HG03342 (cell line): ENCODE measurements around the gene NTF4.
"Not testable (repeated sequence)": the region's sequence is repeated elsewhere in the genome, so short reads cannot be mapped to it uniquely, and the experiment has no call there.

Experiments used
- ATAC-seq: cut with Tn5 transposase; IDR thresholded peaks from one replicate; pipeline ENCODE4 v1.9.1; 2021; ENCODE audit warnings: mild to moderate bottlenecking, moderate library complexity; ENCODE audit not compliant: unreplicated experiment

The NTF4 gene

DNA sequence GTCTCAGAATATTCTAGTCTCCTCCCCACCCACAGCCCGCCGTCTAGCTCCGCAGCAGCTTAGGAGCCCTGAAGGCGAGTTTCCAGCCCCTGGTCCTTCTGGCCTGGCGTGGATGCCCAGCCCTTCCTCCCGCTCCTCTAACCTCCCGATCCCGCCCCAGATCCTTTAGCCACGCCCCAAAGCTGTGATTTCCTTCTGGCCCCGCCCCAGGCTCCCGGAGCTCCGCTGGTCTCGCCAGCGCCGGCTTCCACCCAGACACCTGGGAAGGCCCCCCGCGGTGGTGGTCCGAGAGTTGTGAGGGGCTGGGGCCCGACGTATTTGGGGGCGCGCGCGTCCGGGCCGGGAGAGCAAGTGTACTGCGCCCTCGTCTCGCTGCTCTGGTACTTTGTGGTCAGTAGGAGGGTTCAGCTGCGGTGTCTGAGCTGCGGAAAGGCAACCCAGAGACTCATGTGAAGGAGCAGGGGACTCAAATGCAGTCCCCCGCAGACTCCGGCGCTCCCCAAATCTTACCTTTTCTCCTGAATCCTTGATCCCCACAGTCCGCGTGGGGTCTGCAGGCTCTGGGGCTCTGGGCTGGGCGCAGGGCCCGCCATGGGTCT is 6.9 kb downstream of the NTF4 start, which contains the start of gene CGB7:
Gene CGB7, minus strand, starts transcription at position 114 of the 599 bp plus-strand sequence. CDS start 2,374 bp downstream, outside the sequence.
- no peak for ATAC-seq

DNA sequence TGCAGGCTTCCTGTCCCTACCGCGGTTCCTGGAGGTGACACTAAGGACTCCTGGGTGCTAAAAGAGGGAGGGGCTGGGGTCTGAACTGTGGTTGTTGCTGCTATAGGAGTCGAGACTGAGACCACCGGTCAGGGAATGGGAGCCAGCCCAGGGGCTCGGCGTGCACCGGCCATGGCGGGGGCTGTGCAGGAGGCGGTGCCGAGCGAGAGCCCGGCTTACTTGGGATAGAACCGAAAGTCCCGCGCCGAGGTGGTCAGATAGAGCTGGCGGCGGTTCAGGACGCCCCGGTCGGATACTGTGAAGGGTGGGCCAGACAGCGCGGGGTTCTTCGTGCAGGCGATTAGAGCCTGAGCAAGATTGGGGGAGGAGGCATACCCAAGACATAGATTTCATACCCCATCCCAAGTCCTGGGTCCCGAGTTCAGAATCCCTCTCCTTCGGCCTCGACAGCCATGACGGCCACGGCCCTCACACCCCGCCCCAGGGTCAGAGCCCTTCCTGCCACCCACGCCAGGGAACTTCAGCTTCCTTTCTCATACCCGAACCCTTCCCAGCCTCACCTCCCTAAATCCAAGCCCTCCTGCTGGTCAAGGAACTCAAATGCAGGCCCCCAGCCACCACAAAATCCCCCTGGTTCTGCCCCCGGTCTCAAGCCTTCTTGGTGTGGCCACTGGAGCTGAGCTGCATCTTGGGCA is 7.6 kb downstream of the NTF4 start:
- ATAC-seq = not testable (repeated sequence)

DNA sequence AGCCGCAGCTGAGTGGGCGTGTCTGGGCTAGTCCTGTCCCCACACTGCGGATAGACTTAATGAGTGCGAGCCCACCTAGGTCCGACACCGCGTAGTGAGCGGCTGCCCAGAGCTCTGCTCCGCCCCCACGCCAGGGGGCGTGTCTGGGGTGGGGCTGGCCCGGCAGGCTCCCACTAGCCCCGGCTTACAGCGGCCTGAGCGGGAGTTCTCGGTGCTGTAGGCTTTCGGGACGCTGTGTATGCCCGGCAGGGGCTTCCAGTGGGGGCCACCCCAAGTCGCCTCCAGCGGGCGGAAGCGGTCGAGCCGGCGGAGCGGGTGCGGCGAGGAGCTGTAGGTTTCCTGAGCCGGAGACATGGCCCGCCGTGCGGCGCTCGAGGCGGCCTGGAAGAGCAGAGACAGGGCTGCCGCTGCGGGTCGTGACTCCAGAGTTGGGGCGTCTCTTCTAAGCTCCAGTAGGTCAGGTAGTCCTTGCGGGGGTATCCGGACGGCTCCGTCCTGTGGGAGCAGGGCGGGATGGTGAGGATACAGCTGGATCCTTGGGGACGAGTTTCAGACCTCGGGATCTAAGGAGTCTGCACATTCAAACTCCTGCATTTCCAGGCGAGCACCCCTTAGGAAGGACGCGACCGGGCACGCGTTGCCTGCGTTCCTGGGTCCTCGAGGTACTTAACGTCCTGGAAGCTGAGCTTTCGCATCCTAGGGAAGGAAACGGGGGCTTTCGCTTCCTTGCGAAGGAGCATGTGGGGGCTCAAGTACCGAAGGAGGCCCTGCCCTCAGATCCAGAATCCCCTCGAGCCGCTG is 8.3 kb downstream of the NTF4 start:
- ATAC-seq = no peak

DNA sequence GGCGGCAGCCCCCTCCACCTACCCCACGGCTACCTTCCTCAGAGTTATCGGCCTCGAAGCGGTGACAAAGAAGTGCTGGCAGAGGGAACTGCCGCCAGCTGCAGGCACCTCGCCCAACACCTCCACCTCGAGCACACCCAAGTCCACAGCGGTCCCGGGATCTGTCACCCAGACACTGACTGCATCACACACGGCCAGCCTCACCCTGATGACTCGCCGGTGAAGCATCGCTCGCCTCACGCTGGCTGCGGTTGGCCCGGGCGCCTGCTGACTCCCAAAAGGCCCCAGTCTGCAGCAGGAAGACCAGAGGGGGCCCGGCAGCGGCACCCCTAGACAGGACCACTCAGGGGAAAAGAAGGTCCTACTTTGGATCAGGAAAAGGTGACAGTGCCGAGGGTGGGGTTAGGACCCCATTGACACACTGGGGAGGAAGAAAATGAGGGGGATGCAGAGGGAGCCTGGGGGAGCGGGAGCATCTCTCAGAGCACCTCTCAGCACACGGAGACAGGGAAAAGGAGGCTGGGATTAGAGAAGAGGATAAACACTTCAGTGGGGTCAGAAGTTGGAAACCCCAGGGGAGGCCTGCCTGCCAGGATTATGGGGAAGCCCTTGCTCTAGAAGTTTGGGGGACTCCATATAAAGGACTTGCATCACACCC is 14.1 kb downstream of the NTF4 start:
- ATAC-seq = not testable (repeated sequence)

DNA sequence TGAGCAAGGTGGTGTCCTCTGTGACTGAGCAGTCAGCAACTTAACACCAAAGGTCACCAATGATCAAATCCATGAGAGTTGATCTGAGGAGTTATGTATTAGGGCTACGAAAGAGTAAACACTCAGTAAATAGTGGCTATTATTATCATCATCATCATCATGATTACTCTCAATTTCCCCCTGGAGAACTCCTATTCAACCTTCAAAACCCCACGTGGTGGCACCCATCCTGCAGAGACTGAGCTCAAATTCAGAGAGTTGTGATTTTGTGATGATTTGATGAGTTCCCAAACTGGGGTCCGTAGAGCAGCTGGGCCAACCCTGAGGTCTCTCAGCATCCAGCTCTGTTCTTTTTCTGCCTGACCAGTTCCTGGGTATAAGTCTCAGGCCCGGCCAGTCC is 14.8 kb downstream of the NTF4 start:
- ATAC-seq = not testable (repeated sequence)

DNA sequence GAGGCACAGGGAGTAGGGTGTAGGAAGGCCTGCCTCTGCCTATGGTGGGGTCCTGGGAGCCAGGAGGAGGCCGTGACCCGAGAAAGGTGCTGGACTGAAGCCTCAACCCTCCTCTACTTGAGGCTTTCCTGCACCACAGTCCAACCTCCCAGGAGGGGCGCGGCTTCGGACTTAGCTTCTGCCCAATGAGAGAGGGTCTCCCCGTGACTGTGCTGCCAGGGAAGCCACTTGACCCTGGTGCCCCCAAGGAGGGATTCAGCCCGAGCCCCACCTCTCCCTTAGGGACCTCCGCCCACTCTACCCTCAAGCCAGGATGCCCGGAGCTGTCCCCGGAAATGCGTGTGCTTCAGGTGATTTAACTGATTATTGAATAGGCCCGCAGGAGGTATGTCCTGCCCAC is 15.6 kb downstream of the NTF4 start, which contains the start of gene CGB8:
Gene CGB8, minus strand, starts transcription at position 101 of the 400 bp plus-strand sequence. CDS start 372 bp downstream, outside the sequence.
- ATAC-seq = not testable (repeated sequence)

DNA sequence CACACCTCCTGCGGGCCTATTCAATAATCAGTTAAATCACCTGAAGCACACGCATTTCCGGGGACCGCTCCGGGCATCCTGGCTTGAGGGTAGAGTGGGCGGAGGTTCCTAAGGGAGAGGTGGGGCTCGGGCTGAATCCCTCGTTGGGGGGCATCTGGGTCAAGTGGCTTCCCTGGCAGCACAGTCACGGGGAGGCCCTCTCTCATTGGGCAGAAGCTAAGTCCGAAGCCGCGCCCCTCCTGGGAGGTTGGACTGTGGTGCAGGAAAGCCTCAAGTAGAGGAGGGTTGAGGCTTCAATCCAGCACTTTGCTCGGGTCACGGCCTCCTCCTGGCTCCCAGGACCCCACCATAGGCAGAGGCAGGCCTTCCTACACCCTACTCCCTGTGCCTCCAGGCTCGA is 21.1 kb downstream of the NTF4 start, which contains the start of gene CGB5:
Gene CGB5, plus strand, starts transcription at position 301 of the 400 bp plus-strand sequence. CDS start 362 bp downstream, outside the sequence.
- not testable (repeated sequence) for ATAC-seq

DNA sequence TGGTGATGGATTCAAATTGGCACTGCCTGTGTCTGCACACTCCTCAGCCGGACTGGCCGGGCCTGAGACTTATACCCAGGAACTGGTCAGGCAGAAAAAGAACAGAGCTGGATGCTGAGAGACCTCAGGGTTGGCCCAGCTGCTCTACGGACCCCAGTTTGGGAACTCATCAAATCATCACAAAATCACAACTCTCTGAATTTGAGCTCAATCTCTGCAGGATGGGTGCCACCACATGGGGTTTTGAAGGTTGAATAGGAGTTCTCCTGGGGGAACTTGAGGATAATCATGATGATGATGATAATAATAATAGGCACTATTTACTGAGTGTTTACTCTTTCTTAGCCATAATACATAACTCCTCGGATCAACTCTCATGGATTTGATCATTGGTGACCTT is 22.0 kb downstream of the NTF4 start:
- ATAC-seq = not testable (repeated sequence)

DNA sequence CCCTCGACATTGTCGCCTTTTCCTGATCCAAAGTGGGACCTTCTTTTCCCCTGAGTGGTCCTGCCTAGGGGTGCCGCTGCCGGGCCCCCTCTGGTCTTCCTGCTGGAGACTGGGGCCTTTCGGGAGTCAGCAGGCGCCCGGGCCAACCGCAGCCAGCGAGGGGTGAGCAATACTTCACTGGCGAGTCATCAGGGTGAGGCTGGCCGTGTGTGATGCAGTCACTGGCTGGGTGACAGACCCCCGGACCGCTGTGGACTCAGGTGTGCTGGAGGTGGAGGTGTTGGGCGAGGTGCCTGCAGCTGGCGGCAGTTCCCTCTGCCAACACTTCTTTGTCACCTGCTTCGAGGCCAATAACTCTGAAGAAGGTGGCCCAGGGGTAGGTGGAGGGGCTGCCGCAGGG is 22.4 kb downstream of the NTF4 start:
- no peak for ATAC-seq

DNA sequence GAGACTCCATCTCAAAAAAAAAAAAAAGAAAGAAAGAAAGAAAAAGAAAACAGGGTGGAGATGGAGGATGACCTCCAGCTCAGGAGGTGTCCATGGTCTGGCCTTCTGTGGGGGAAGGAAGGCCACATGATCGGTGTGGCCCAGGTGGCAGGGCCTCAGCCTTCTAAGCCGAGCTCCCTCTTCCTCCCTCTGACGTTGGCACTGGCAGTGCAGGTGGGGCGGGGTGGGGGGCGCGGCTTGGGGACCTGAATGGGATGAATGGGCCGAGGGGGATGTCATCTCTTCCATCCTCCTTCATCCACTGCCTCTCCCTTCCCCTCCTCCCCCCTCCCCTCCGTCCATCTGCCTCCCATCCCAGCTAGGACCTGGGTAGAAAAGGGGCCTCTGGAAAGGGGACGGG is 24.9 kb downstream of the NTF4 start:
- not testable (repeated sequence) for ATAC-seq

DNA sequence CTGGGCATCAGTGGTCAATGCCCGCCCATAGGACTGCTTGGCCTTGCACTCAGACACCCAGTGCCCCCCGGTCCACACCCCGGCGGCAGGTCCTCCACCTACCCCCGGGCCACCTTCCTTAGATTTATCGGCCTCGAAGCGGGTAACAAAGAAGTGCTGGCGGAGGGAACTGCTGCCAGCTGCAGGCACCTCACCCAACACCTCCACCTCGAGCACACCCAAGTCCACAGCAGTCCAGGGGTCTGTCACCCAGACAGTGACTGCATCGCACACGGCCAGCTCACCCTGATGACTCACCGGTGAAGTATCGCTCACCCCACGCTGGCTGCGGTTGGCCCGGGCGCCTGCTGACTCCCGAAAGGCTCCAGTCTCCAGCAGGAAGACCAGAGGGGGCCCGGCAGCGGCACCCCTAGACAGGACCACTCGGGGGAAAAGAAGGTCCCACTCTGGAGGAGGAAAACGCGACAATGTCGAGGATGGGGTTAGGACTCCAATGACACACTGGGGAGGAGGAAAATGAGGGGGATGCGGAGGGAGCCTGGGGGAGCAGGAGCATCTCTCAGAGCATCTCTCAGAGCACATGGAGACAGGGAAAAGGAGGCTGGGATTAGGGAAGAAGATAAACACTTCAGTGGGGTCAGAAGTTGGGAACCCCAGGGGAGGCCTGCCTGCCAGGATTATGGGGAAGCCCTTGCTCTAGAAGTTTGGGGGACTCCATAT is 25.9 kb downstream of the NTF4 start:
- ATAC-seq = not testable (repeated sequence)

DNA sequence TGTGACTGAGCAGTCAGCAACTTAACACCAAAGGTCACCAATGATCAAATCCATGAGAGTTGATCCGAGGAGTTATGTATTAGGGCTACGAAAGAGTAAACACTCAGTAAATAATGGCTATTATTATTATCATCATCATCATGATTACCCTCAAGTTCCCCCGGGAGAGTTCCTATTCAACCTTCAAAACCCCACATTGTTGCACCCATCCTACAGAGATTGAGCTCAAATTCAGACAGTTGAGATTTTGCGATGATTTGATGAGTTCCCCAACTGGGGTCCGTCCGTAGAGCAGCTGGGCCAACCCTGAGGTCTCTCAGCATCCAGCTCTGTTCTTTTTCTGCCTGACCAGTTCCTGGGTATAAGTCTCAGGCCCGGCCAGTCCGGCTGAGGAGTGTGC is 26.5 kb downstream of the NTF4 start:
- ATAC-seq = not testable (repeated sequence)

DNA sequence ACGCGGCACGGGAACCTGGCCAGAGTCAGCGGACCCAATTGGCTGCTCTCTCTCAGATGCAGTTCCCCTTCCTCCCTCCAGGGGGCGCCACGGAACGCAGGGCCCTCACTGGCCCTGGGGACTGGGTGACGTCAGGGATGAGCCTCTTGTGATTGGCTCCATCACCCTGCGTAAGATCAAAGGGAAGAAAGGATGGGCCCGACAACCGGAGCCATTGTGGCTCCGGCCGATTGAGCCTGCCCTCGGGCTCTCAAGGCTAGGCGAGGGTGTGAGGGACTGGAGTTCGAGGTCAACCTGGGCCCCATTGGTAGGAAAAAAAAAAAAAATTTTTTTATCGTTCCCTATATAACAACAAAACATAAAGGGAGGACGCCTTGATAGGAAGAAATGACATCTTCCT is 27.8 kb downstream of the NTF4 start, which contains the start of gene CGB1:
Gene CGB1, minus strand, starts transcription at position 81 of the 400 bp plus-strand sequence. CDS start 184 bp downstream, outside the sequence.
- not testable (repeated sequence) for ATAC-seq

DNA sequence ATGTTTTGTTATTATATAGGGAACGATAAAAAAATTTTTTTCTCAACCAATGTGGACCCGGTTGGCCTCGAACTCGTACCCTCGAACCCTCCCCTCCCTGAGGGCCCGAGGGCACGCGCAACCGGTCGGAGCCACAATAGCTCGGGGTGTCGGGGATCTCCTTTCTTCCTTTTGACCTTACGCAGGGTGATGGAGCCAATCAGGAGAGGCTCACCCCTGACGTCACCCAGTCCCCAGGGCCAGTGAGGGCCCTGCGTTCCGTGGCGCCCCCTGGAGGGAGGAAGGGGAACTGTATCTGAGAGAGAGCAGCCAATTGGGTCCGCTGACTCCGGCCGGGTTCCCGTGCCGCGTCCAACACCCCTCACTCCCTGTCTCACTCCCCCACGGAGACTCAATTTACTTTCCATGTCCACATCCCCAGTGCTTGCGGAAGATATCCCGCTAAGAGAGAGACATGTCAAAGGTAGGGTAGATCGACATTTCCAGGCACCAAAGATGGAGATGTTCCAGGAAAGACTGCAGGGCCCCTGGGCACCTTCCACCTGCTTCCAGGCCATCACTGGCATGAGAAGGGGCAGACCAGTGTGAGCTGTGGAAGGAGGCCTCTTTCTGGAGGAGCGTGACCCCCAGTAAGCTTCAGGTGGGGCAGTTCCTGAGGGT is 32.8 kb downstream of the NTF4 start, which contains the start of gene CGB2:
Gene CGB2, plus strand, starts transcription at position 249 of the 660 bp plus-strand sequence. Its CDS starts 206 bp downstream, at position 455.
- not testable (repeated sequence) for ATAC-seq

DNA sequence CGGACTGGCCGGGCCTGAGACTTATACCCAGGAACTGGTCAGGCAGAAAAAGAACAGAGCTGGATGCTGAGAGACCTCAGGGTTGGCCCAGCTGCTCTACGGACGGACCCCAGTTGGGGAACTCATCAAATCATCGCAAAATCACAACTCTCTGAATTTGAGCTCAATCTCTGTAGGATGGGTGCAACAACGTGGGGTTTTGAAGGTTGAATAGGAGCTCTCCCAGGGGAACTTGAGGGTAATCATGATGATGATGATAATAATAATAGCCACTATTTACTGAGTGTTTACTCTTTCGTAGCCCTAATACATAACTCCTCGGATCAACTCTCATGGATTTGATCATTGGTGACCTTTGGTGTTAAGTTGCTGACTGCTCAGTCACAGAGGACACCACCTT is 34.3 kb downstream of the NTF4 start:
- ATAC-seq = not testable (repeated sequence)

DNA sequence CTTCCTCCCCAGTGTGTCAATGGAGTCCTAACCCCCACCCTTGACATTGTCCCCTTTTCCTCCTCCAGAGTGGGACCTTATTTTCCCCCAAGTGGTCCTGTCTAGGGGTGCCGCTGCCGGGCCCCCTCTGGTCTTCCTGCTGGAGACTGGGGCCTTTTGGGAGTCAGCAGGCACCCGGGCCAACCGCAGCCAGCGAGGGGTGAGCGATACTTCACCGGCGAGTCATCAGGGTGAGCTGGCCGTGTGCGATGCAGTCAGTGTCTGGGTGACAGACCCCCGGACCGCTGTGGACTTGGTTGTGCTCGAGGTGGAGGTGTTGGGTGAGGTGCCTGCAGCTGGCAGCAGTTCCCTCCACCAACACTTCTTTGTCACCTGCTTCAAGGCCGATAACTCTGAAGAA is 34.9 kb downstream of the NTF4 start:
- ATAC-seq = not testable (repeated sequence)

DNA sequence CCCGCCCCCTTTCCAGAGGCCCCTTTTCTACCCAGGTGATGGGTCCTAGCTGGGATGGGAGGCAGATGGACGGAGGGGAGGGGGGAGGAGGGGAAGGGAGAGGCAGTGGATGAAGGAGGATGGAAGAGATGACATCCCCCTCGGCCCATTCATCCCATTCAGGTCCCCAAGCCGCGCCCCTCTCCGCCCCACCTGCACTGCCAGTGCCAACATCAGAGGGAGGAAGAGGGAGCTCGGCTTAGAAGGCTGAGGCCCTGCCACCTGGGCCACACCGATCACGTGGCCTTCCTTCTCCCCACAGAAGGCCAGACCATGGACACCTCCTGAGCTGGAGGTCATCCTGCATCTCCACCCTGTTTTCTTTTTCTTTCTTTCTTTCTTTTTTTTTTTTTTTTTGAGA is 35.9 kb downstream of the NTF4 start:
- not testable (repeated sequence) for ATAC-seq

DNA sequence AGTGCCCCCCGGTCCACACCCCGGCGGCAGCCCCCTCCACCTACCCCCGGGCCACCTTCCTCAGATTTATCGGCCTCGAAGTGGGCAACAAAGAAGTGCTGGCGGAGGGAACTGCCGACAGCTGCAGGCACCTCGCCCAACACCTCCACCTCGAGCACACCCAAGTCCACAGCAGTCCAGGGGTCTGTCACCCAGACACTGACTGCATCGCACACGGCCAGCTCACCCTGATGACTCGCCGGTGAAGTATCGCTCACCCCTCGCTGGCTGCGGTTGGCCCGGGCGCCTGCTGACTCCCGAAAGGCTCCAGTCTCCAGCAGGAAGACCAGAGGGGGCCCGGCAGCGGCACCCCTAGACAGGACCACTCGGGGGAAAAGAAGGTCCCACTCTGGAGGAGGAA is 39.0 kb downstream of the NTF4 start:
- ATAC-seq = not testable (repeated sequence)

DNA sequence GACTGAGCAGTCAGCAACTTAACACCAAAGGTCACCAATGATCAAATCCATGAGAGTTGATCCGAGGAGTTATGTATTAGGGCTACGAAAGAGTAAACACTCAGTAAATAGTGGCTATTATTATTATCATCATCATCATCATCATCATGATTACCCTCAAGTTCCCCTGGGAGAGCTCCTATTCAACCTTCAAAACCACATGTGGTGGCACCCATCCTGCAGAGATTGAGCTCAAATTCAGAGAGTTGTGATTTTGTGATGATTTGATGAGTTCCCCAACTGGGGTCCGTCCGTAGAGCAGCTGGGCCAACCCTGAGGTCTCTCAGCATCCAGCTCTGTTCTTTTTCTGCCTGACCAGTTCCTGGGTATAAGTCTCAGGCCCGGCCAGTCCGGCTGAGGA is 39.5 kb downstream of the NTF4 start:
- ATAC-seq = not testable (repeated sequence)
